K562 (cell line): Measurements from ENCODE around the gene SRSF1. TPM values are rescaled to one million over a fixed set of nuclear protein-coding genes. Genes with fewer than 3 reads are reported as not detected.

Experiments
- BRCA1 ChIP-seq, 2 experiments: fragments of 450-650 bp in 1 of 2; sonication (generic) in 1 of 2; formaldehyde crosslinking in 1 of 2; IDR thresholded peaks; 2 replicates each; pipeline versions ENCODE4 v1.5.0 to v1.6.1; 2017 to 2020; ENCODE audit warnings: mild to moderate bottlenecking in 1 of 2, missing genetic modification reagents in 1 of 2
- DEAF1 ChIP-seq: fragments of 450-650 bp; formaldehyde crosslinking; IDR thresholded peaks from 2 replicates; pipeline ENCODE4 v1.4.0; 2020; ENCODE audit warnings: mild to moderate bottlenecking, moderate library complexity
- ETV5 ChIP-seq: sonication (generic); formaldehyde crosslinking; IDR thresholded peaks from 2 replicates; pipeline ENCODE4 v1.4.0; 2020; ENCODE audit warnings: low read depth, mild to moderate bottlenecking, missing genetic modification reagents
- L3MBTL2 ChIP-seq: fragments of 450-650 bp; IDR thresholded peaks from 2 replicates; pipeline ENCODE4 v1.6.1; 2016; ENCODE audit warnings: mild to moderate bottlenecking, moderate library complexity
- MAZ ChIP-seq, 2 experiments: fragments of 450-650 bp in 1 of 2; sonication (generic) in 1 of 2; formaldehyde crosslinking; IDR thresholded peaks in 1 of 2; conservative IDR thresholded peaks in 1 of 2; 2 replicates each; pipeline versions ENCODE4 v1.4.0 to v1.5.0; 2020; ENCODE audit warnings: mild to moderate bottlenecking in 1 of 2, missing genetic modification reagents in 1 of 2
- MBD2 ChIP-seq: sonication (generic); IDR thresholded peaks from 2 replicates; pipeline ENCODE4 v1.6.1; 2016; ENCODE audit warnings: low read depth, borderline replicate concordance
- POLR3G ChIP-seq: IDR thresholded peaks from 2 replicates; pipeline ENCODE4 v1.6.1; 2011; ENCODE audit not compliant: insufficient read length, insufficient replicate concordance; ENCODE audit errors: extremely low read depth
- STAT5A ChIP-seq: IDR thresholded peaks from 2 replicates; pipeline ENCODE4 v1.6.1; 2012; ENCODE audit warnings: low read length, inconsistent platforms, borderline replicate concordance
- TBL1XR1 ChIP-seq, 2 experiments: IDR thresholded peaks; 2 replicates each; pipeline ENCODE4 v1.6.1; 2012; ENCODE audit warnings: improper control_type of control experiment in 2 of 2, low read length in 2 of 2, mild to moderate bottlenecking in 1 of 2
- ZNF518B ChIP-seq: fragments of 250-450 bp; sonication (Bioruptor Pico); IDR thresholded peaks from 2 replicates; pipeline ENCODE4 v1.5.0; 2021; ENCODE audit warnings: mild to moderate bottlenecking, moderate library complexity
- polyA plus RNA-seq, 8 experiments: library from polyadenylated mRNA; depleted of rRNA in 4 of 8; stranded (reverse) in 5 of 8; unstranded in 3 of 8; fragments of >200 nt; fragmentation: Nextera tagmentation in 2 of 8; fragmentation: Illumina TruSeq in 1 of 8; extraction: Ambion mirVana in 2 of 8; extraction: Trizol in 1 of 8; gene quantifications; 2 replicates each; pipeline versions ENCODE4 v1.2.1 to v1.2.3, GENCODE V29; 2011 to 2014; ENCODE audit warnings: inconsistent platforms in 1 of 8, missing spikeins in 1 of 8
- total RNA-seq, 7 experiments: library from RNA; depleted of rRNA in 6 of 7; stranded (reverse); fragments of >200 nt in 6 of 7; fragmentation: Illumina TruSeq in 2 of 7; extraction: Trizol in 2 of 7; gene quantifications; 2 replicates each; pipeline versions ENCODE4 v1.2.1 to v1.2.3, GENCODE V29; 2011 to 2021; ENCODE audit warnings: low replicate concordance in 1 of 7
- TF ChIP-seq, protein P1 (sequence below): sonication (generic); formaldehyde crosslinking; IDR thresholded peaks from 2 replicates; pipeline ENCODE4 v1.8.0; 2022; ENCODE audit warnings: mild to moderate bottlenecking, missing genetic modification reagents

Gene SRSF1
- total and polyA plus RNA-seq, 9 of the 15 experiments (the other 6 are each of a cell fraction or from before 2014, with no cell fraction given): 77.8 to 559 (median 442) TPM

DNA sequence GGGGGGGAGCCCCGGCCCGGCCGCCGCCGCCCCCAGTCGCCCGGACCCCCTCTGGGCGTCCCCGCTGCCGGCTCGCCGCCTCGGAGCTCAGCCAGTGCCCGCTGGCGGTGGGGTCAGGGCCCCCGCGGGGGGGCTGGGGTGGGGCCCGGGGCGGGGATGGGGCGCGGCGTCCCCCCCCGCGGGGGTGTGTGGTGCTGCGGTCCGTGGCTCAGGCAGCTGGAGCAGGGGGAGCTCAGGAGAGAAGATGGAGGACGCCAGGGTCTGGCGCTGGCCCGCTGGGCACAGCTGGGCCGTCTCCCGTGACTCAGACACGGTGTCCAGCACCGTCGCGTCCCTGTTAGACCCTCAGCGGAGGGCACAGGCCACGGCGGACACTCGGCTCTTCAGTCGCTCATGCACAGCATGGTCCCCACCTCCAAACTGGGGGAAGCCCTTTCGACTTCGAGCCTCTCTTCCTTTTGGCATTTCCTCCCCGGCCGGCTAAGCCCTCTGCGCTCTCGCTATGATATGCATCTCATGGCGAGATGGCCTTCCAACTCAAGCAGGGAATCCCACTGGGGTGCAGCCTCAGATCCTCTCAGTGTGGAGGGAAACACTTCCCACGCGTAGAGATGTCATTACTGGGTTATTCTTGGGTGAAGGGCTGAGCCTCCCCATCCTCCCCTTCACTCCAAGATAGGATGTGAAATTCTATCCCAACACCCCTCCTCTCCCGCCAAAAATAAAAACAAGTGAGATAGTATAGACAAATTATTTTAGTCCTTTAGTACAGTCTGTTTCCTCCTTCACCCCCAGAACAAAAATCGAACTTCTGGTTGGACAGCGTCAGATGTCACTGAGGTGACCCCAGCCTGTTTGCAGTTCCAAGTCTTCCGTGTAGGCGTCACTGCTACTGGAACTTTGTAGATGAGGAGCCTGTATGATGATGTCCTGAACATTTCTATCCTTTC is 18.5 kb downstream of the SRSF1 start (continued):
- TF ChIP-seq, protein P1, sequence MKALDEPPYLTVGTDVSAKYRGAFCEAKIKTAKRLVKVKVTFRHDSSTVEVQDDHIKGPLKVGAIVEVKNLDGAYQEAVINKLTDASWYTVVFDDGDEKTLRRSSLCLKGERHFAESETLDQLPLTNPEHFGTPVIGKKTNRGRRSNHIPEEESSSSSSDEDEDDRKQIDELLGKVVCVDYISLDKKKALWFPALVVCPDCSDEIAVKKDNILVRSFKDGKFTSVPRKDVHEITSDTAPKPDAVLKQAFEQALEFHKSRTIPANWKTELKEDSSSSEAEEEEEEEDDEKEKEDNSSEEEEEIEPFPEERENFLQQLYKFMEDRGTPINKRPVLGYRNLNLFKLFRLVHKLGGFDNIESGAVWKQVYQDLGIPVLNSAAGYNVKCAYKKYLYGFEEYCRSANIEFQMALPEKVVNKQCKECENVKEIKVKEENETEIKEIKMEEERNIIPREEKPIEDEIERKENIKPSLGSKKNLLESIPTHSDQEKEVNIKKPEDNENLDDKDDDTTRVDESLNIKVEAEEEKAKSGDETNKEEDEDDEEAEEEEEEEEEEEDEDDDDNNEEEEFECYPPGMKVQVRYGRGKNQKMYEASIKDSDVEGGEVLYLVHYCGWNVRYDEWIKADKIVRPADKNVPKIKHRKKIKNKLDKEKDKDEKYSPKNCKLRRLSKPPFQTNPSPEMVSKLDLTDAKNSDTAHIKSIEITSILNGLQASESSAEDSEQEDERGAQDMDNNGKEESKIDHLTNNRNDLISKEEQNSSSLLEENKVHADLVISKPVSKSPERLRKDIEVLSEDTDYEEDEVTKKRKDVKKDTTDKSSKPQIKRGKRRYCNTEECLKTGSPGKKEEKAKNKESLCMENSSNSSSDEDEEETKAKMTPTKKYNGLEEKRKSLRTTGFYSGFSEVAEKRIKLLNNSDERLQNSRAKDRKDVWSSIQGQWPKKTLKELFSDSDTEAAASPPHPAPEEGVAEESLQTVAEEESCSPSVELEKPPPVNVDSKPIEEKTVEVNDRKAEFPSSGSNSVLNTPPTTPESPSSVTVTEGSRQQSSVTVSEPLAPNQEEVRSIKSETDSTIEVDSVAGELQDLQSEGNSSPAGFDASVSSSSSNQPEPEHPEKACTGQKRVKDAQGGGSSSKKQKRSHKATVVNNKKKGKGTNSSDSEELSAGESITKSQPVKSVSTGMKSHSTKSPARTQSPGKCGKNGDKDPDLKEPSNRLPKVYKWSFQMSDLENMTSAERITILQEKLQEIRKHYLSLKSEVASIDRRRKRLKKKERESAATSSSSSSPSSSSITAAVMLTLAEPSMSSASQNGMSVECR (CRISPR knock-in tag): peak; percentile 41
- TF ChIP-seq MBD2: peak; percentile 58; the same call in 1 of the 2 replicates
- no peak for TF ChIP-seq POLR3G
- no peak for TF ChIP-seq ZNF518B (CRISPR knock-in tag)
- TF ChIP-seq TBL1XR1 (IDR thresholded peaks at IDR 0.05; ENCODE audit: low read length in 2 of 2): no peak
- TF ChIP-seq DEAF1: no peak
- no peak for TF ChIP-seq BRCA1 (IDR thresholded peaks at IDR 0.05)
- TF ChIP-seq BRCA1 (CRISPR knock-in tag; IDR thresholded peaks at IDR 0.05): no peak
- no peak for TF ChIP-seq STAT5A
- TF ChIP-seq ETV5 (CRISPR knock-in tag): 0 out of 2 replicates have a peak, but pooled peaks have one; percentile 33
- TF ChIP-seq MAZ (CRISPR knock-in tag; conservative IDR thresholded peaks at IDR 0.05 in 1 of 2, IDR thresholded peaks at IDR 0.05 in 1 of 2): no peak; a peak in 1 of 4 replicates
- peak; percentile 24; the same call in 1 of the 2 replicates for TF ChIP-seq L3MBTL2
